Measurements from ENCODE around the gene PTPRK. TPM values are rescaled to one million over a fixed set of nuclear protein-coding genes. Genes with fewer than 3 reads are reported as not detected.

PTPRK gene
- total and polyA plus RNA-seq, 9 of the 15 experiments (the other 6 are each of a cell fraction or from before 2014, with no cell fraction given), result 0.04 to 0.51 TPM; not detected in 7

GRCh38 chr6:128474481-128474880, 45.9 kb downstream of the PTPRK start:
- no peak for DNase-seq (ENCODE audit: extremely low read depth in 1 of 4, low spot score in 3 of 4)
- no peak overlapping the region for H3K4me3 ChIP-seq
- intact Hi-C loops (cut with micrococcal nuclease) (no loop called here), in situ Hi-C loops (cut with MboI) (no loop called here)
- no peaks in the 10 kb centered on the region for H3K36me3 ChIP-seq (ENCODE audit: control insufficient read depth, insufficient read depth, low read length)
- H3K27me3 ChIP-seq (ENCODE audit: control insufficient read depth in 2 of 2, insufficient read depth in 2 of 2, low read length in 2 of 2), result no peaks in the 10 kb centered on the region
- H2AFZ ChIP-seq (ENCODE audit: low read depth, low read length), result no peak overlapping the region
- ChIA-PET POLR2A (no interaction called here), CTCF (ENCODE audit: low intra/inter-chr PET ratio) (no interaction called here)
- no peak overlapping the region for H3K9ac ChIP-seq (ENCODE audit: insufficient read depth in 1 of 2, low read depth in 2 of 2, low read length in 2 of 2)
- no TSS peak for BruUV-seq (replicated peaks)
- no peaks in the 10 kb centered on the region for H4K20me1 ChIP-seq (replicated peaks; ENCODE audit: control insufficient read depth, insufficient read depth, low read length)
- H3K79me2 ChIP-seq (ENCODE audit: control insufficient read depth, insufficient read depth, low read length), result no peaks in the 10 kb centered on the region
- no peaks in the 10 kb centered on the region for H3K9me1 ChIP-seq (ENCODE audit: control insufficient read depth, insufficient read depth, low read length)
- WGBS (ENCODE audit: insufficient coverage, low coverage, missing lambda C conversion rate), result 0% methylated on average over 1 of the region's 1 CpG
- no peak for FAIRE-seq
- no peaks in the 10 kb centered on the region; the same call in 1 of the 2 replicates for H3K9me3 ChIP-seq (replicated peaks; ENCODE audit: control insufficient read depth, insufficient read depth, low read depth, low read length)
- no peak for ATAC-seq
- H3K27ac ChIP-seq (ENCODE audit: extremely low read depth, low read depth, low read length), result no peak overlapping the region
- no peak overlapping the region for H3K4me2 ChIP-seq (ENCODE audit: insufficient read depth, low read length)
- no peaks in the 10 kb centered on the region for H3K4me1 ChIP-seq (replicated peaks in 1 of 2; ENCODE audit: control insufficient read depth in 2 of 2, insufficient read depth in 2 of 2, low read length in 2 of 2)
- no peak for TF ChIP-seq RBM15 (IDR thresholded peaks at IDR 0.05; ENCODE audit: insufficient read depth, low read length)
- no peak for TF ChIP-seq RAD51 (IDR thresholded peaks at IDR 0.05; ENCODE audit: borderline replicate concordance, low read depth)
- TF ChIP-seq POLR2G (IDR thresholded peaks at IDR 0.05; ENCODE audit: low read depth, low read length), result no peak
- TF ChIP-seq ZNF395 (CRISPR knock-in tag; IDR thresholded peaks at IDR 0.05), result no peak
- no peak for TF ChIP-seq ZBTB8A (IDR thresholded peaks at IDR 0.05; ENCODE audit: partially characterized antibody)
- TF ChIP-seq MTA2 (IDR thresholded peaks at IDR 0.05; ENCODE audit: low read depth), result no peak
- TF ChIP-seq SAP30 (IDR thresholded peaks at IDR 0.05; ENCODE audit: borderline replicate concordance, insufficient read depth, low read depth, low read length, poor library complexity, severe bottlenecking), result no peak
- no peak for TF ChIP-seq ZNF280A (IDR thresholded peaks at IDR 0.05; ENCODE audit: low read depth, partially characterized antibody)
- no peak for TF ChIP-seq ZNF764 (CRISPR knock-in tag; IDR thresholded peaks at IDR 0.05; ENCODE audit: low read depth)
- no peak for TF ChIP-seq ZFP36 (IDR thresholded peaks at IDR 0.05; ENCODE audit: low read depth, low read length, partially characterized antibody)
- no peak for TF ChIP-seq NFE2L1 (tag; IDR thresholded peaks at IDR 0.05; ENCODE audit: borderline replicate concordance, low read depth)
- no peak for TF ChIP-seq BRCA1 (IDR thresholded peaks at IDR 0.05)
- no peak for TF ChIP-seq BRCA1 (CRISPR knock-in tag; IDR thresholded peaks at IDR 0.05)
- TF ChIP-seq NR4A1 (CRISPR knock-in tag; IDR thresholded peaks at IDR 0.05), result no peak
- no peak for TF ChIP-seq NR4A1 (tag; IDR thresholded peaks at IDR 0.05)
- TF ChIP-seq ZNF121 (CRISPR knock-in tag; conservative IDR thresholded peaks at IDR 0.05), result no peak
- TF ChIP-seq NFRKB (IDR thresholded peaks at IDR 0.05; ENCODE audit: low read depth), result no peak

Measured in K562 (cell line).